HepG2 (cell line): ENCODE data around the gene TBL3. TPM values are rescaled to one million over a fixed set of nuclear protein-coding genes. Genes with fewer than 3 reads are reported as not detected.

Experiments used
- BORCS8-MEF2B ChIP-seq: sonication (generic); formaldehyde crosslinking; IDR thresholded peaks from 2 replicates; pipeline ENCODE4 v1.8.0; 2022; ENCODE audit warnings: mild to moderate bottlenecking, missing genetic modification reagents
- ELK4 ChIP-seq: sonication (generic); formaldehyde crosslinking; IDR thresholded peaks from 2 replicates; pipeline ENCODE4 v1.9.0; 2021; ENCODE audit warnings: missing genetic modification reagents, borderline replicate concordance
- EZH2 ChIP-seq: conservative IDR thresholded peaks from 2 replicates; pipeline ENCODE4 v1.6.1; 2012; ENCODE audit warnings: mild to moderate bottlenecking, low read depth, low read length, moderate library complexity
- ISX ChIP-seq: sonication (generic); formaldehyde crosslinking; conservative IDR thresholded peaks from 2 replicates; pipeline ENCODE4 v1.5.0; 2020; ENCODE audit warnings: missing genetic modification reagents
- MNT ChIP-seq: fragments of 450-650 bp; IDR thresholded peaks from 2 replicates; pipeline ENCODE4 v1.6.1; 2016
- NFKB2 ChIP-seq: sonication (generic); formaldehyde crosslinking; IDR thresholded peaks from 2 replicates; pipeline ENCODE4 v1.4.0; 2020; ENCODE audit warnings: missing genetic modification reagents, borderline replicate concordance
- NFYB ChIP-seq: sonication (generic); formaldehyde crosslinking; IDR thresholded peaks from 2 replicates; pipeline ENCODE4 v1.4.0; 2020; ENCODE audit warnings: missing genetic modification reagents
- PATZ1 ChIP-seq: sonication (generic); formaldehyde crosslinking; IDR thresholded peaks from 2 replicates; pipeline ENCODE4 v1.4.0; 2020; ENCODE audit warnings: missing genetic modification reagents
- RFXAP ChIP-seq: sonication (generic); formaldehyde crosslinking; IDR thresholded peaks from 2 replicates; pipeline ENCODE4 v1.4.0; 2020; ENCODE audit warnings: missing genetic modification reagents, borderline replicate concordance
- SKIL ChIP-seq: sonication (generic); formaldehyde crosslinking; IDR thresholded peaks from 2 replicates; pipeline ENCODE4 v1.8.0; 2022; ENCODE audit warnings: missing genetic modification reagents, mild to moderate bottlenecking, moderate library complexity, borderline replicate concordance
- ZFP37 ChIP-seq: sonication (generic); formaldehyde crosslinking; IDR thresholded peaks from 2 replicates; pipeline ENCODE4 v1.4.0; 2020; ENCODE audit warnings: missing genetic modification reagents, borderline replicate concordance
- ZIK1 ChIP-seq: sonication (generic); formaldehyde crosslinking; IDR thresholded peaks from 2 replicates; pipeline ENCODE4 v1.5.0; 2020; ENCODE audit warnings: mild to moderate bottlenecking, low read depth, missing genetic modification reagents, borderline replicate concordance
- ZNF224 ChIP-seq: sonication (generic); formaldehyde crosslinking; IDR thresholded peaks from 2 replicates; pipeline ENCODE4 v1.5.0; 2020; ENCODE audit warnings: mild to moderate bottlenecking, missing genetic modification reagents
- ZNF280D ChIP-seq: sonication (generic); formaldehyde crosslinking; IDR thresholded peaks from 2 replicates; pipeline ENCODE4 v1.5.1; 2020; ENCODE audit warnings: mild to moderate bottlenecking, missing genetic modification reagents
- ZNF740 ChIP-seq: sonication (generic); formaldehyde crosslinking; IDR thresholded peaks from 2 replicates; pipeline ENCODE4 v1.4.0; 2020; ENCODE audit warnings: missing genetic modification reagents
- polyA plus RNA-seq, 8 experiments: library from polyadenylated mRNA; depleted of rRNA in 3 of 8; stranded (reverse) in 7 of 8; unstranded in 1 of 8; fragments of >200 nt; fragmentation: Illumina TruSeq in 4 of 8; extraction: Trizol in 4 of 8; gene quantifications; 2 replicates each; pipeline versions ENCODE4 v1.2.1 to v1.2.3, GENCODE V29; 2011 to 2016; ENCODE audit warnings: low read depth in 4 of 8, missing spikeins in 1 of 8, mixed read lengths in 1 of 8; ENCODE audit not compliant: insufficient read depth in 1 of 8
- total RNA-seq, 5 experiments: library from RNA; depleted of rRNA; stranded (reverse); fragments of >200 nt; fragmentation: Illumina TruSeq; extraction: Trizol; gene quantifications; 2 replicates each; pipeline ENCODE4 v1.2.3, GENCODE V29; 2016; ENCODE audit warnings: low read depth in 1 of 5

TBL3 gene
- total and polyA plus RNA-seq, 2 of the 13 experiments (the other 11 are each of a cell fraction or from before 2014, with no cell fraction given) = 16.8 to 38.0 TPM

- TF ChIP-seq NFYB (CRISPR knock-in tag) = no peak
- TF ChIP-seq NFKB2 (CRISPR knock-in tag) = no peak; the same call in 1 of the 2 replicates
- peak; percentile 29; the same call in 1 of the 2 replicates for TF ChIP-seq SKIL (CRISPR knock-in tag)
- no peak for TF ChIP-seq ZFP37 (CRISPR knock-in tag)
- no peak for TF ChIP-seq ELK4 (CRISPR knock-in tag)
- no peak for TF ChIP-seq ISX (CRISPR knock-in tag)
- no peak for TF ChIP-seq RFXAP
- peak; percentile 72 for TF ChIP-seq MNT
- TF ChIP-seq EZH2 = no peak
- TF ChIP-seq PATZ1 = peak; percentile 76; the same call in 1 of the 2 replicates
- TF ChIP-seq ZNF224 (CRISPR knock-in tag) = no peak
- peak; percentile 86 for TF ChIP-seq ZNF740
- no peak for TF ChIP-seq ZNF280D (CRISPR knock-in tag)
- no peak for TF ChIP-seq ZIK1 (CRISPR knock-in tag)
- TF ChIP-seq BORCS8-MEF2B (CRISPR knock-in tag) = no peak
Measured at GRCh38 chr16:2027024-2028010, 55.5 kb downstream of the TBL3 start (continued).
